Left colon (tissue), 2 donors: ENCODE data around the gene GPC6. TPM values are rescaled to one million over a fixed set of nuclear protein-coding genes. Genes with fewer than 3 reads are reported as not detected.

Experiments
- ATAC-seq: fragments of 200-7000 bp; cut with Tn5 transposase; one replicate; pipeline ENCODE4 v1.9.1; 2020; ENCODE audit warnings: mild to moderate bottlenecking, moderate library complexity
- DNase-seq, 2 donors: peaks; one replicate each; pipeline ENCODE4 v3.0.0-alpha.2; 2020
- intact Hi-C, 2 donors: fragments of 100-400 bp; cut with DNase I in 1 of 2; cut with micrococcal nuclease in 1 of 2; formaldehyde crosslinking; loops; one replicate each; pipeline versions ENCODE4 v1.11.2 to v1.14.0; 2022; cut with DNase I, micrococcal nuclease
- total RNA-seq, 2 donors: library from RNA; stranded (reverse); fragmentation: NEBNext Ultra II Directional; extraction: Animal tissue kit (Norgen Biotek cat#: 25700); gene quantifications; one replicate each; pipeline ENCODE4 v1.2.1, GENCODE V29; 2021
- donor health status: DM: no; HTN: no; CAD: no.
- donor health status: DM: yes; HTN: yes; CAD: no.

The GPC6 gene
- total RNA-seq, 2 donors from 2014 or later, result 2.5 to 5.2 TPM

- intact Hi-C loops, result no loop called here
- no peak for ATAC-seq
These were observed 36.2 kb downstream of the GPC6 start for GRCh38 chr13:93262729-93263345.

GRCh38 chr13:93264876-93265275, 38.3 kb downstream of the GPC6 start:
- ATAC-seq, result no peak
- intact Hi-C loops, result no loop called here

More at GRCh38 chr13:93262729-93263345, 36.2 kb downstream of the GPC6 start:
- DNase-seq, result no peak

GRCh38 chr13:93265800-93266199, 39.2 kb downstream of the GPC6 start:
- no peak for ATAC-seq
- intact Hi-C loops, result no loop called here
- DNase-seq, result no peak

More at GRCh38 chr13:93264876-93265275, 38.3 kb downstream of the GPC6 start:
- DNase-seq, result no peak

- intact Hi-C loops, result no loop called here
- DNase-seq, result no peak
- ATAC-seq, result no peak
These were observed 40.1 kb downstream of the GPC6 start for GRCh38 chr13:93266681-93267080.

GRCh38 chr13:93268327-93269028, 41.9 kb downstream of the GPC6 start:
- intact Hi-C loops, result no loop called here
- ATAC-seq (no peak), DNase-seq (no peak)

GRCh38 chr13:93270769-93271742, 44.4 kb downstream of the GPC6 start:
- intact Hi-C loops, result no loop called here
- no peak for ATAC-seq
- DNase-seq, result no peak

GRCh38 chr13:93279982-93280381, 53.4 kb downstream of the GPC6 start:
- no peak for DNase-seq
- intact Hi-C loops, result no loop called here
- no peak for ATAC-seq

- ATAC-seq, result no peak
- no peak for DNase-seq
- intact Hi-C loops, result no loop called here
These were observed 54.1 kb downstream of the GPC6 start for GRCh38 chr13:93280688-93281087.

- DNase-seq (no peak), ATAC-seq (no peak)
- intact Hi-C loops, result no loop called here
These were observed 56.6 kb downstream of the GPC6 start for GRCh38 chr13:93283255-93283654.

GRCh38 chr13:93284064-93284463, 57.5 kb downstream of the GPC6 start:
- ATAC-seq (no peak), DNase-seq (no peak)
- intact Hi-C loops, result no loop called here

GRCh38 chr13:93286047-93286446, 59.4 kb downstream of the GPC6 start:
- ATAC-seq, result no peak
- intact Hi-C loops, result no loop called here

GRCh38 chr13:93289053-93289452, 62.4 kb downstream of the GPC6 start:
- DNase-seq, result no peak
- no peak for ATAC-seq
- intact Hi-C loops, result no loop called here

More at GRCh38 chr13:93286047-93286446, 59.4 kb downstream of the GPC6 start:
- no peak for DNase-seq

GRCh38 chr13:93289842-93290241, 63.2 kb downstream of the GPC6 start:
- intact Hi-C loops, result no loop called here
- ATAC-seq, result no peak
- no peak for DNase-seq

GRCh38 chr13:93290503-93290902, 63.9 kb downstream of the GPC6 start:
- no peak for ATAC-seq
- no peak for DNase-seq
- intact Hi-C loops, result no loop called here

- intact Hi-C loops, result no loop called here
- DNase-seq (no peak), ATAC-seq (no peak)
These were observed 65.8 kb downstream of the GPC6 start for GRCh38 chr13:93292366-93292765.

GRCh38 chr13:93293710-93294109, 67.1 kb downstream of the GPC6 start:
- intact Hi-C loops, result no loop called here
- no peak for ATAC-seq
- DNase-seq, result no peak

- intact Hi-C loops, result no loop called here
- ATAC-seq (no peak), DNase-seq (no peak)
These were observed 70.0 kb downstream of the GPC6 start for GRCh38 chr13:93296584-93296983.

GRCh38 chr13:93298713-93299112, 72.1 kb downstream of the GPC6 start:
- DNase-seq (no peak), ATAC-seq (no peak)
- intact Hi-C loops, result no loop called here

- DNase-seq (no peak), ATAC-seq (no peak)
- intact Hi-C loops, result no loop called here
These were observed 77.5 kb downstream of the GPC6 start for GRCh38 chr13:93304134-93304533.
